Measurements from ENCODE around the gene CDKN2AIPNL.

DNA sequence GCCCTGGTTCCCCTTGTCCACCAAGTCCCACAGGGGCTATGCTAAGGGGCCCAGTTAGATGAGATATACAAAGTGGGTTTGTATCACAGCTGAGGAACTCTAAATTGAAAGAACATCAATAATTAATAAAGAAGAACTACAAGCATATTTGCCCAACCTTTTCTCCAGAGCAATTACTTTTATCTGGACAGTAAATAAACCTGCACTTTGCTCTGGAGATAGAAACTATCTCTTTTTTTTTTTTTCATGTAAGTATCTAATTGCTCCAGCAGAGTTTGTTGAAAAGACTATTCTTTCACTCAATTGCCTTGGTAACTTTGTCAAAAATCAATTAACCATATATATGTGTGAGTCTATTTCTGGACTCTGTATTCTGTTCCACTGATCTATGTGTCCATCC lies 6.0 kb upstream of the CDKN2AIPNL start:
- TF ChIP-seq, protein P1, sequence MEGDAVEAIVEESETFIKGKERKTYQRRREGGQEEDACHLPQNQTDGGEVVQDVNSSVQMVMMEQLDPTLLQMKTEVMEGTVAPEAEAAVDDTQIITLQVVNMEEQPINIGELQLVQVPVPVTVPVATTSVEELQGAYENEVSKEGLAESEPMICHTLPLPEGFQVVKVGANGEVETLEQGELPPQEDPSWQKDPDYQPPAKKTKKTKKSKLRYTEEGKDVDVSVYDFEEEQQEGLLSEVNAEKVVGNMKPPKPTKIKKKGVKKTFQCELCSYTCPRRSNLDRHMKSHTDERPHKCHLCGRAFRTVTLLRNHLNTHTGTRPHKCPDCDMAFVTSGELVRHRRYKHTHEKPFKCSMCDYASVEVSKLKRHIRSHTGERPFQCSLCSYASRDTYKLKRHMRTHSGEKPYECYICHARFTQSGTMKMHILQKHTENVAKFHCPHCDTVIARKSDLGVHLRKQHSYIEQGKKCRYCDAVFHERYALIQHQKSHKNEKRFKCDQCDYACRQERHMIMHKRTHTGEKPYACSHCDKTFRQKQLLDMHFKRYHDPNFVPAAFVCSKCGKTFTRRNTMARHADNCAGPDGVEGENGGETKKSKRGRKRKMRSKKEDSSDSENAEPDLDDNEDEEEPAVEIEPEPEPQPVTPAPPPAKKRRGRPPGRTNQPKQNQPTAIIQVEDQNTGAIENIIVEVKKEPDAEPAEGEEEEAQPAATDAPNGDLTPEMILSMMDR (IDR thresholded peaks at IDR 0.05; ENCODE audit: insufficient read depth, low read depth, low read length): no peak
- no peak for TF ChIP-seq EZH2 (IDR thresholded peaks at IDR 0.05; ENCODE audit: insufficient read depth, low read length)

All from astrocyte (in vitro differentiated cells and primary cell).